ENCODE measurements around the gene CCDC116. TPM values are rescaled to one million over a fixed set of nuclear protein-coding genes. Genes with fewer than 3 reads are reported as not detected.

Gene CCDC116
- not detected in 2 replicates for total RNA-seq

- TF ChIP-seq, protein P1, sequence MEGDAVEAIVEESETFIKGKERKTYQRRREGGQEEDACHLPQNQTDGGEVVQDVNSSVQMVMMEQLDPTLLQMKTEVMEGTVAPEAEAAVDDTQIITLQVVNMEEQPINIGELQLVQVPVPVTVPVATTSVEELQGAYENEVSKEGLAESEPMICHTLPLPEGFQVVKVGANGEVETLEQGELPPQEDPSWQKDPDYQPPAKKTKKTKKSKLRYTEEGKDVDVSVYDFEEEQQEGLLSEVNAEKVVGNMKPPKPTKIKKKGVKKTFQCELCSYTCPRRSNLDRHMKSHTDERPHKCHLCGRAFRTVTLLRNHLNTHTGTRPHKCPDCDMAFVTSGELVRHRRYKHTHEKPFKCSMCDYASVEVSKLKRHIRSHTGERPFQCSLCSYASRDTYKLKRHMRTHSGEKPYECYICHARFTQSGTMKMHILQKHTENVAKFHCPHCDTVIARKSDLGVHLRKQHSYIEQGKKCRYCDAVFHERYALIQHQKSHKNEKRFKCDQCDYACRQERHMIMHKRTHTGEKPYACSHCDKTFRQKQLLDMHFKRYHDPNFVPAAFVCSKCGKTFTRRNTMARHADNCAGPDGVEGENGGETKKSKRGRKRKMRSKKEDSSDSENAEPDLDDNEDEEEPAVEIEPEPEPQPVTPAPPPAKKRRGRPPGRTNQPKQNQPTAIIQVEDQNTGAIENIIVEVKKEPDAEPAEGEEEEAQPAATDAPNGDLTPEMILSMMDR (IDR thresholded peaks at IDR 0.05; ENCODE audit: insufficient read depth, low read length, severe bottlenecking) = no peak
- Histone ChIP-seq H3K27me3 (ENCODE audit: control insufficient read depth, insufficient read depth, low read length) (no peaks in the 10 kb centered on the region), H3K4me3 (ENCODE audit: low read depth, low read length) (no peak within 1 kb of the TSS), H3K36me3 (ENCODE audit: control insufficient read depth, insufficient read depth, low read length) (peaks cover 10% of the 10 kb centered on the region)
- FAIRE-seq (no peak), DNase-seq (ENCODE audit: low read depth) (no peak)
Observed at GRCh38 chr22:21632237-21632895, at the start of gene CCDC116. Gene CCDC116 (plus strand): TSS chr22:21632760. CDS start chr22:21633182, 422 bp downstream.

DNA sequence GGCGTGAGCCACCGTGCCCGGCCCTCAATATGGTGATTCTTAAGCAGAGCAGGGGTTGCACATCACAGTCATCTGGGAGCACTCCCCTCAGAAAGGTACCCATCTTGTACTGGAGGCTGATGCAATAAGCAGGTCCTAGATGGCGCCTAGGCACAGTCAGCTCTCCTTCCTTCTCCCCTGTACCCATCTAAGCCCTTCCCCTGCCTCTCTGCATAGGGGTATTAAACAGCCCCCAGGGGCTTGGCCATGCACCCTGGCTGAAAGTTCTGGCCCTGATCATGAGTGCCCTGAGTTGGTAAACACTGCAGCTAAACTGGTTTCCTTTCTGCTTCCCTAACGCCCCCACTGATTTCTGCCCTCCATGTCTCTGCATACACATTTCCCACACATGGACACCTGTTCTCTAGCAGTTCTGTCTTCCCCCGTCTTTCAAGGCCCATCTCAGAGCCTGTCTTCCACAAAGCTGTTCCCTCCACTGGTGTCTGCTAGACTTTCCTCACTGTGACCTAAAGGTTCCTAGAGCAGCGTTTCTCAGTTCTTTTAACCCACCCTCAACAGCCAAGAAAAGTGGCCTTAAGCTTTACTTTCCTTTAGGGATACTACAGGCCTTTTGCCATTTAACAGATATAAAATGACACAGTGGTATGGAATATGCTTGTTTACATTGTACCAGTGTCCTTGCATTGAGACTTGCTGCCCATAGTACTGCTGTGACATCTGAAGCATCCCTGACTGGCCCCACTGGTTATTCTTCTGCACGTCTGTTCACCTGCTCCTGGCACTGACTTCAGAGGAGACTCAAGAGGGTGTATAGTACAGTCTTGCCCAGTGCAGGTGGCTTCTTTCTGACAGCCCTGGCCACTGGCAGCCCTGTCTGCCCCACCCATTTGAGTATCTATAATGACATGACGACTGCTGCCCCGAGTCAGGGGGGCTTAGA, 49.5 kb upstream of the CCDC116 start:
- H3K27me3 ChIP-seq (ENCODE audit: control insufficient read depth, insufficient read depth, low read length) = no peaks in the 10 kb centered on the region
- H3K4me3 ChIP-seq (ENCODE audit: low read depth, low read length) = no peak overlapping the region
- H3K36me3 ChIP-seq (ENCODE audit: control insufficient read depth, insufficient read depth, low read length) = peaks cover 8% of the 10 kb centered on the region
- no peak for DNase-seq (ENCODE audit: low read depth)
- no peak for FAIRE-seq
- TF ChIP-seq, protein P1 (IDR thresholded peaks at IDR 0.05; ENCODE audit: insufficient read depth, low read length, severe bottlenecking) = no peak

DNA sequence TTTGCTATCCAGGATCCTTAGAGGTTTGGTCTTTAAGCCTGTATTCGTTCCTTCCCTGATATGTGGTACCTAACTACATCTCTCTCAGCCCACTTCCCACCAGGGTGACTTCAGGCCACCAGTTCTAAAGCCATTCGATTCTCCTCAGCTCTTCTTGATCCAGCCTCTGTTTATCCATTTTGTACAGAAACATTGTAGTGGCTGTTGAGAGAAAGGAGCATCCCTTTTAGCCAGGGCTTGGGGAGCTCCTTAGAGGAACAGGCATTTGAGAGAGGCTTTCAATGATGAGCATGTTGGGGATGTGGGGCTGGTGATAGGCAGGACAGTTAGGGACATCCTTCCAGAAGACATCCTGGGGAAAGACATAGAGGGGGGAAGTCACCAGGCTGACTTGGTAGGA, 47.2 kb upstream of the CCDC116 start:
- DNase-seq (ENCODE audit: low read depth) (no peak), FAIRE-seq (no peak)
- H3K27me3 ChIP-seq (ENCODE audit: control insufficient read depth, insufficient read depth, low read length) = no peaks in the 10 kb centered on the region
- H3K36me3 ChIP-seq (ENCODE audit: control insufficient read depth, insufficient read depth, low read length) = peaks cover 6% of the 10 kb centered on the region
- TF ChIP-seq, protein P1 (IDR thresholded peaks at IDR 0.05; ENCODE audit: insufficient read depth, low read length, severe bottlenecking) = no peak
- no peak overlapping the region for H3K4me3 ChIP-seq (ENCODE audit: low read depth, low read length)

GRCh38 chr22:21587803-21588611, 44.6 kb upstream of the CCDC116 start:
- TF ChIP-seq, protein P1 (IDR thresholded peaks at IDR 0.05; ENCODE audit: insufficient read depth, low read length, severe bottlenecking) = no peak
- H3K27me3 ChIP-seq (ENCODE audit: control insufficient read depth, insufficient read depth, low read length) = no peaks in the 10 kb centered on the region
- no peak for FAIRE-seq

GRCh38 chr22:21589396-21589795, 43.2 kb upstream of the CCDC116 start:
- no peak for DNase-seq (ENCODE audit: low read depth)
- TF ChIP-seq, protein P1 (IDR thresholded peaks at IDR 0.05; ENCODE audit: insufficient read depth, low read length, severe bottlenecking) = no peak
- no peak for FAIRE-seq
- H3K4me3 ChIP-seq (ENCODE audit: low read depth, low read length) = no peak overlapping the region
- no peaks in the 10 kb centered on the region for H3K27me3 ChIP-seq (ENCODE audit: control insufficient read depth, insufficient read depth, low read length)
- peaks cover 17% of the 10 kb centered on the region for H3K36me3 ChIP-seq (ENCODE audit: control insufficient read depth, insufficient read depth, low read length)

More at GRCh38 chr22:21587803-21588611, 44.6 kb upstream of the CCDC116 start:
- peaks cover 7% of the 10 kb centered on the region for H3K36me3 ChIP-seq (ENCODE audit: control insufficient read depth, insufficient read depth, low read length)
- H3K4me3 ChIP-seq (ENCODE audit: low read depth, low read length) = no peak overlapping the region
- DNase-seq (ENCODE audit: low read depth) = no peak

Data from bronchial epithelial cell (primary cell).